Measurements from ENCODE around the gene HIPK4.

DNA sequence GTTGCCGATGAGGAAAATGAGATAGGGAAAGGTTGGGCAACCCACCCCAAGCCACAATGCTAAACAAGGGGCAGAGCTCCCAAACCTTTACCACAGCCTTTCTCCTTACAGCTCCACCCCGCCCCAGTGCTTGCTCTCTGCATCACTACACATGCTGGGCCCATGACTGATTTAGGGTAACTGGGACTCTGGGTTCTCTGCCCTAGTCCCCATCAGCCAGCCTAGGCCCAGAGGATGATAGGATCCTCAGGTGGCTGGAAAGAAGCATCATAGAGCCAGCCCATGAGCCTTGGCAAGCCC lies 53.4 kb downstream of the HIPK4 start:
- TF ChIP-seq, protein P1, sequence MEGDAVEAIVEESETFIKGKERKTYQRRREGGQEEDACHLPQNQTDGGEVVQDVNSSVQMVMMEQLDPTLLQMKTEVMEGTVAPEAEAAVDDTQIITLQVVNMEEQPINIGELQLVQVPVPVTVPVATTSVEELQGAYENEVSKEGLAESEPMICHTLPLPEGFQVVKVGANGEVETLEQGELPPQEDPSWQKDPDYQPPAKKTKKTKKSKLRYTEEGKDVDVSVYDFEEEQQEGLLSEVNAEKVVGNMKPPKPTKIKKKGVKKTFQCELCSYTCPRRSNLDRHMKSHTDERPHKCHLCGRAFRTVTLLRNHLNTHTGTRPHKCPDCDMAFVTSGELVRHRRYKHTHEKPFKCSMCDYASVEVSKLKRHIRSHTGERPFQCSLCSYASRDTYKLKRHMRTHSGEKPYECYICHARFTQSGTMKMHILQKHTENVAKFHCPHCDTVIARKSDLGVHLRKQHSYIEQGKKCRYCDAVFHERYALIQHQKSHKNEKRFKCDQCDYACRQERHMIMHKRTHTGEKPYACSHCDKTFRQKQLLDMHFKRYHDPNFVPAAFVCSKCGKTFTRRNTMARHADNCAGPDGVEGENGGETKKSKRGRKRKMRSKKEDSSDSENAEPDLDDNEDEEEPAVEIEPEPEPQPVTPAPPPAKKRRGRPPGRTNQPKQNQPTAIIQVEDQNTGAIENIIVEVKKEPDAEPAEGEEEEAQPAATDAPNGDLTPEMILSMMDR (IDR thresholded peaks at IDR 0.05 in 8 of 11, conservative IDR thresholded peaks at IDR 0.05 in 3 of 11) = no peak
- no peak for TF ChIP-seq POLR2A (IDR thresholded peaks at IDR 0.05)
- no peak for TF ChIP-seq POLR2AphosphoS5 (IDR thresholded peaks at IDR 0.05)

All from spleen (tissue), 7 donors.